CD4-positive, alpha-beta T cell (primary cell): ENCODE data around the gene CMC2. TPM values are rescaled to one million over a fixed set of nuclear protein-coding genes. Genes with fewer than 3 reads are reported as not detected.

Source experiments
- ATAC-seq: fragments of 200-7000 bp; cut with Tn5 transposase; one replicate; pipeline ENCODE4 v1.10.0; 2022; ENCODE audit warnings: mild to moderate bottlenecking; ENCODE audit not compliant: poor library complexity
- CTCF ChIA-PET: fragments of 350-600 bp; sonication (Branson Sonifier 250); formaldehyde crosslinking; loops from one replicate; lab custom pipeline; 2021; ENCODE audit warnings: antibody characterized with exemption, inconsistent platforms; lab: Charles Lee
- POLR2A ChIA-PET: fragments of 350-600 bp; sonication (Branson Sonifier 250); formaldehyde crosslinking; loops from one replicate; lab custom pipeline; 2021; ENCODE audit warnings: antibody characterized with exemption, inconsistent platforms; lab: Charles Lee
- DNase-seq, 14 experiments: peaks; one replicate each; pipeline ENCODE4 v3.0.0-alpha.2; 2013 to 2020; ENCODE audit warnings: mixed read lengths in 2 of 14
- H3K27ac ChIP-seq, 2 donors: one replicate each; pipeline versions ENCODE4 v1.5.1 to v1.7.0; 2013; ENCODE audit warnings: low read length in 2 of 2, low read depth in 1 of 2, mild to moderate bottlenecking in 1 of 2
- H3K27me3 ChIP-seq, 2 experiments: 1 replicate in 1 of 2; 2 replicates in 1 of 2; pipeline versions ENCODE4 v1.6.1 to v1.7.0; 2013; ENCODE audit warnings: low read length in 2 of 2, control low read depth in 1 of 2, mild to moderate bottlenecking in 1 of 2, moderate library complexity in 1 of 2; ENCODE audit not compliant: insufficient read depth in 2 of 2, control insufficient read depth in 1 of 2
- H3K36me3 ChIP-seq: one replicate; pipeline ENCODE4 v1.6.1; 2013; ENCODE audit warnings: low read length, control low read depth; ENCODE audit not compliant: insufficient read depth
- H3K4me1 ChIP-seq: one replicate; pipeline ENCODE4 v1.6.1; 2013; ENCODE audit warnings: low read length, control low read depth; ENCODE audit not compliant: insufficient read depth
- H3K4me3 ChIP-seq: one replicate; pipeline ENCODE4 v1.5.1; 2013; ENCODE audit warnings: mild to moderate bottlenecking, low read length, moderate library complexity
- H3K9me3 ChIP-seq, 2 experiments: 1 replicate in 1 of 2; 2 replicates in 1 of 2; pipeline versions ENCODE4 v1.6.1 to v1.7.0; 2013; ENCODE audit warnings: low read length in 2 of 2, mild to moderate bottlenecking in 2 of 2, control low read depth in 1 of 2, moderate library complexity in 1 of 2; ENCODE audit not compliant: control insufficient read depth in 1 of 2, insufficient read depth in 1 of 2
- H3K27ac Mint-ChIP-seq: one replicate; pipeline ENCODE4 v1.8.0; 2020; ENCODE audit warnings: mixed read lengths
- H3K27me3 Mint-ChIP-seq: one replicate; pipeline ENCODE4 v1.8.0; 2021; ENCODE audit warnings: mixed read lengths
- H3K36me3 Mint-ChIP-seq: one replicate; pipeline ENCODE4 v1.8.0; 2021; ENCODE audit warnings: low read depth, mixed read lengths
- H3K4me1 Mint-ChIP-seq: one replicate; pipeline ENCODE4 v1.8.0; 2021; ENCODE audit warnings: low read depth, mixed read lengths
- H3K4me3 Mint-ChIP-seq: one replicate; pipeline ENCODE4 v1.8.0; 2020; ENCODE audit warnings: mild to moderate bottlenecking, mixed read lengths
- H3K9me3 Mint-ChIP-seq: one replicate; pipeline ENCODE4 v1.8.0; 2020; ENCODE audit warnings: mixed read lengths
- CTCF ChIP-seq: fragments of 200-600 bp; IDR thresholded peaks from one replicate; pipeline ENCODE4 v1.8.0; 2022; ENCODE audit warnings: antibody characterized with exemption, mild to moderate bottlenecking
- intact Hi-C, 2 experiments: fragments of 100-400 bp; cut with DNase I in 1 of 2; cut with micrococcal nuclease in 1 of 2; formaldehyde crosslinking; loops; one replicate each; pipeline versions ENCODE4 v1.15.1 to v1.9.0; 2023 to 2025; cut with DNase I, micrococcal nuclease
- total RNA-seq, 174 experiments: library from RNA in 2 of 174; stranded (reverse) in 2 of 174; gene quantifications; one replicate each; pipeline ENCODE4 v1.2.3 and lab custom pipeline; 2021 to 2026

Gene CMC2
- total RNA-seq, 2 experiments from 2014 or later = 67.7 to 68.8 TPM

GRCh38 chr16:80969114-80969484 is 37.6 kb downstream of the CMC2 start:
- H3K36me3 Mint-ChIP-seq = peaks cover 25% of the 10 kb centered on the region
- no peak for ATAC-seq
- H3K36me3 ChIP-seq = peaks cover 5% of the 10 kb centered on the region
- intact Hi-C loops = no loop called here
- no peak overlapping the region for H3K27ac Mint-ChIP-seq
- H3K27me3 Mint-ChIP-seq = no peaks in the 10 kb centered on the region
- no peaks in the 10 kb centered on the region for H3K4me1 Mint-ChIP-seq
- DNase-seq = no peak
- H3K27me3 ChIP-seq = no peaks in the 10 kb centered on the region
- no peak overlapping the region for H3K4me3 ChIP-seq
- no peak overlapping the region for H3K27ac ChIP-seq
- ChIA-PET POLR2A (no interaction called here), CTCF (no interaction called here)
- no peaks in the 10 kb centered on the region for H3K9me3 Mint-ChIP-seq
- H3K4me1 ChIP-seq = no peaks in the 10 kb centered on the region
- TF ChIP-seq CTCF = no peak
- H3K4me3 Mint-ChIP-seq = no peak overlapping the region
- H3K9me3 ChIP-seq = no peaks in the 10 kb centered on the region

GRCh38 chr16:80968386-80969113 is 38.1 kb downstream of the CMC2 start:
- Mint-ChIP-seq H3K27me3 (no peaks in the 10 kb centered on the region), H3K9me3 (no peaks in the 10 kb centered on the region), H3K4me1 (no peaks in the 10 kb centered on the region), H3K36me3 (peaks cover 20% of the 10 kb centered on the region), H3K27ac (no peak overlapping the region), H3K4me3 (no peak overlapping the region)
- intact Hi-C loops = no loop called here
- Histone ChIP-seq H3K27ac (no peak overlapping the region), H3K4me3 (no peak overlapping the region), H3K9me3 (no peaks in the 10 kb centered on the region), H3K27me3 (no peaks in the 10 kb centered on the region), H3K36me3 (peaks cover 5% of the 10 kb centered on the region), H3K4me1 (no peaks in the 10 kb centered on the region)
- ChIA-PET POLR2A (no interaction called here), CTCF (no interaction called here)
- TF ChIP-seq CTCF = no peak
- DNase-seq (no peak), ATAC-seq (no peak)

GRCh38 chr16:80966617-80967016 is 40.1 kb downstream of the CMC2 start:
- H3K9me3 Mint-ChIP-seq = peaks cover under 1% of the 10 kb centered on the region
- CTCF ChIA-PET = no interaction called here
- Histone ChIP-seq H3K9me3 (no peaks in the 10 kb centered on the region), H3K4me1 (no peaks in the 10 kb centered on the region), H3K36me3 (peaks cover 5% of the 10 kb centered on the region), H3K27me3 (no peaks in the 10 kb centered on the region), H3K27ac (no peak overlapping the region), H3K4me3 (no peak overlapping the region)
- no peak for TF ChIP-seq CTCF
- intact Hi-C loops = no loop called here
- no peak overlapping the region for H3K27ac Mint-ChIP-seq
- H3K4me1 Mint-ChIP-seq = no peaks in the 10 kb centered on the region
- no peaks in the 10 kb centered on the region for H3K27me3 Mint-ChIP-seq
- DNase-seq (no peak), ATAC-seq (no peak)
- peaks cover 8% of the 10 kb centered on the region for H3K36me3 Mint-ChIP-seq
- no peak overlapping the region for H3K4me3 Mint-ChIP-seq
- POLR2A ChIA-PET = no interaction called here
